GM21515 (cell line): ENCODE results near the gene NDC1.

ENCODE experiments used
- ATAC-seq: cut with Tn5 transposase; IDR thresholded peaks from one replicate; pipeline ENCODE4 v1.9.1; 2021; ENCODE audit not compliant: unreplicated experiment

Gene NDC1

DNA sequence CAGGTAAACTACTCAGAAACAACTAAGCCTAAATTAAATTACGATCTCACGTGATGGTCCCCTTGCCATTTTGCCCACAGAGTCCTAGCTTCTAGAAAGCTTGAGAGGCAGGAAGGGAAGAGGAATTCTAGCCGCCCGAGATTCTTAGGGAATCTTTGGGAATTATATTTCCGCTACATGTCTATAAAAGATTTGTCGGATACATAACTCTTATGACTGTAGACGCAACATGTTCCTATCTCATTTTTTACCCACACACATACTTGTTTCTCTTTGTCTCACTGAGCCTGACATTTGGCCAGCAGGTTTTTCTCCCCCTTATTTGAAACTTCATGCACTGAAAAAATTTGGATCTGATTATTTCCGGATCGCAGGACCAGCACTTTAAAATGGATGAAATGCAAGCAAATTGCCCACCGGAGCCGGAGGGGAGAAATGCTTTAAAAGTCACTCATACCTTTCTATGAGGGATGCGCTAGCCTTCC lies 104.6 kb downstream of the NDC1 start:
- no peak for ATAC-seq

GRCh38 chr1:53732912-53733317 lies 105.2 kb downstream of the NDC1 start:
- ATAC-seq, result no peak

DNA sequence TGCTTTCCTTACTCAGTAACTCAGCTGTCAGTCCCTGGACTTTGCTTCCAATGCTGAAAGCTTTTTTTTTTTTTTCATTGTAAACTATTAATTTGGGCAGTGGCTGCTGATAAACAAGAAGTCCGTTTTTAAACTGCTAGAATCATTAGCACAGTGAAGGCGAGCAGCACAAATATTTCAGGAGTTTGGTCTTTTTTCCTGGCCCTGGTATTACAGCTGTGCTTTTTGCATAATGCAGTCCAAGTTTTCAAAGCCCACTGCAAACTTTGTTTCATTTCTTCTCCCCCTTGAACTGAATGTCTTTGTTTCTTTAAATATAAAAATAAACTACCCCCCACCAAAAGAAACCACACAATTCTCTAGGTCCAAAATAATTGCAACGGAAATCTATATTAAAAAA lies 105.7 kb downstream of the NDC1 start:
- ATAC-seq, result no peak

- no peak for ATAC-seq
Measured at GRCh38 chr1:53731779-53732305, 106.3 kb downstream of the NDC1 start.

DNA sequence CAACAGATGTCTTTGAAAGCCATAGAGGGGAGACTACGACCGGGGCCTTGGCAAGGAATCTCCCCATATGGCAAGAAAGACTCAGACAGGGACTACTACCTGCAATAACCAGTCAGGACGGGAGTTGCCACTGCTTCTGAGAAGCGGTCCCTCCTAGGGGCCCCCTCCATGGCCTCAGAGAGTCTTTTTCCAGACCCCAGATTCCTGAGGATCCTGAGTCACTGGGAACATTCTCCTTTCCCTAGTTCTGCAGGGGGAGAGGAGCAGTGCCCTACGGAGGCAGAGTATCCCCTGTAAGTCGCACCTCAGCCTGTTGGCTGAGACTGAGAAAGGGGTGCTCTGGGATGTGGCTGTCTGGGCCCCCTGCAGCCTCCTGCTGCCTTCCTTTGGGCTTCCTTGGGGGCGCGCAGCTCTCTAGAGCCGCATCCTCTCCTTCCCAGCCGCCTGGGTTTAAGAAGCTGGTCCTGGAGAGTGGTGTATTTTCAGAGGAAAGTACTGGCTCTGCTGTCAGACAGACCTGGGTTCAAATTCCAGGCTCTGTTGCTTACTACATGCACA lies 107.0 kb downstream of the NDC1 start:
- ATAC-seq, result no peak

GRCh38 chr1:53730224-53730865 lies 107.8 kb downstream of the NDC1 start:
- ATAC-seq, result no peak

DNA sequence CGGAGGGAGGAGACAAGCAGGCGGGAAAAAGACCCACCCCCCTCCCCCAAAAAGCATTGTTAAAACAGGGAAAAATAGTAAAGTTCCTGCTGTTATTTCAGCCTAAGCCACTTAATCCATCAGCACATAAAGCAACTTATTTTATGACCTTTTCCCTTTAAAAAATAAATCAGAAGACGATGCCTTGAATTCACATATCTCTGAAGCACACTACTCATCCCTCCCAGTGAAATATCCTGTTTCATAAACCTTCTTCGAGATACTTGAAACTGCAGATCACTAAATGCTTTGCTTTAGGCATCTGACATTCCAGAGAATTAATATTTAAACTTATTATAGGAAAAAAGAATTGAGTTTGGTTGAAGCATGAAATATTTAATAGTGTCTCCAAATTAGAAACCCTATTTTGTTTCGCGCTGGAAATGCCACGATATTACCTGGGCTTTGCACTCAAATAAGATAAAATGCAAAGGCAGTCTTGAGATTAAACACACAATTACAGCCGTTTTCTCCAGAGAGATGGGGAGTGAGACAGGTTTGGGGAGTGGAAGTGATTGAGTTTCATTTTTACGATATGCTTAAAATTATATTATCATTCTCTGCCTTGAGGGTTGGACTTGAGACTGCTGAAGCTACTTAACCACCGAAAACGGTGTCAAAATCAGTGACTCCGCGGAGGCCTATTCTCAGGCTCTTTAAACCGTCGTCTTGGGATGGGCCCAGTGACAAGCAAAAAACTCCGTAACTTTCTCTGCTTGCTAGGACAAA lies 108.5 kb downstream of the NDC1 start:
- no peak for ATAC-seq

DNA sequence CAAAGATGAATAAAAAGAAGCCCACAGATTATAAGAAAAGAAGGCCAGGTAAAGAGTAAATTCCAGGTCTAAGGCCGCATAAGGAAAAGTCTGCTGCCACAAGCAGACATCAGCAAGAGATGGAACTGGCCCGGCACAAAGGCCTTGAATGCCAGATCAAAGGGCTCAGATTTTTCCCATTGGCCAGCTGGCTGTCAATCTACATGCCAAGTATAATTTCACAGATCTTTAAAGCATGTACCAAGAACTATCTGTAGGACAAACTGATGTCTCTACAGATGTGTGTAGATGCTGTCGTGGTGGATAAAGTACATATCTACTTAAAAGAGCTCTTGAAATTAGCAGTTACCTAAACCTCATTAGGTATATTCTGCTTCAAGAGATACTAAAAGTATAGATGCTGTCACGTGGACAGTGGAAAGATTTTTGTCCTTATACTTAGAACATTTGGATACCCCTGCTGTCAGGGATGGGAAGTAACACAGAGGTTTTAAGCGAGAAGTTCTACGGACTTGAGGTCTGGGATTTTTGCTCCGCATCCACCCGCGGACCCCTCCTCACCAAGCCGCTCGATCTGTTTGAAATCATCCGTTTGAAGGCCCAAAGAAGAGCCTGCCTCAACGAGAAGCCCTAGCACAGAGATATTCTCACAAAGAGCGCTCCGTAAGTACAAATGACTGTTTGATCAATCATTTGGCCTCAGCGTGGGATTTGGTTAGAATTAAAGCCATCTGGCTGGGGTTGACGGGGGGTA lies 109.2 kb downstream of the NDC1 start:
- ATAC-seq, result no peak

- ATAC-seq, result no peak
Measured at GRCh38 chr1:53728196-53728595, 109.9 kb downstream of the NDC1 start.

DNA sequence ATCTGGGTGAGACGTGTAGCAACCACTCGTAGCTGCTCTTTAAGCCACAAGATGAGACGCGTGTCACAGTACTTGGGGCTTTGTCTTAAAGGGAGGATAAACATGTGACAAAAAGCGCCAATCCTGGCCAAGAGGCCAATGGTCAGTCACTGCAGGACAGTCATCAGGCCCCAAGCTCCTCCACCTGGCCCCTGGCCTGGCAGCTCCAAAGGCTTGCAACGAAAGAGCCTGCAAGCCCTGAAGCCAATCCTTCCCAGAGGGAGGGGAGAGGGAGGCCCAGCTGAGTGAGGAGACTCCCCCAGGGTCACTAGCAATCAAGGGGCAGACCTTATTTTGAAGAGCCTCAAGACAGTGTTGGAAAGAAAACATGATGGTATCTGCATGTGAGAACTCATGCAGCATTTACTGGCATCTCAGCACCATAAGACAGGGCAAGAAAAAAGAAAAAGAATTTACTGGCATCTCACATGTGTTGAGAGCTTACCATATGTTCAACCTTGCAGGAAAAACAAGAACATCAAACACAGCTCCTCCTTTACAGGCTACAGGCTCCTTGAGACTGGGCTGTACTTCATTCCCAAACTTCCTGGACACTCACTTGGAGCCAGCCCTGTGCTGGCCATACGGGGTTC lies 110.5 kb downstream of the NDC1 start:
- no peak for ATAC-seq

- no peak for ATAC-seq
Measured at GRCh38 chr1:53726009-53726600, 112.0 kb downstream of the NDC1 start.

GRCh38 chr1:53725238-53725689 lies 112.8 kb downstream of the NDC1 start:
- ATAC-seq, result no peak

DNA sequence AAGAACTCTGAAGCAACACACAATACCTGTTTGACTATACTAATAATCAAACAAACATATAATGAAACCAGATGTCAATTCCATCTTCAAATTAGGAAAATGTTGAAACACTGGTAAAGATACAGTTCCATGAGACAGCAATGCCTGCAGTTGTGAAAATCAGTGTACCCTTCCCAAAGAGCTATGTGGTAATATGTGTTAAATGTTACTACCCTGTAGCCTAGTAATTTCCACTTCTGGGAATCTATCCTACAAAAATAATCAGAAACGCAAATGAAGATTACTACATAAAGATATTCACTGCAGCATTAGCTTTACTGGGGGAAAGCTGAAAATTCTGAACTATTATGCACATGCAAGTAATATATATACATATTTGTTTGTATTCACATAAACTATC lies 116.1 kb downstream of the NDC1 start:
- ATAC-seq, result no peak

DNA sequence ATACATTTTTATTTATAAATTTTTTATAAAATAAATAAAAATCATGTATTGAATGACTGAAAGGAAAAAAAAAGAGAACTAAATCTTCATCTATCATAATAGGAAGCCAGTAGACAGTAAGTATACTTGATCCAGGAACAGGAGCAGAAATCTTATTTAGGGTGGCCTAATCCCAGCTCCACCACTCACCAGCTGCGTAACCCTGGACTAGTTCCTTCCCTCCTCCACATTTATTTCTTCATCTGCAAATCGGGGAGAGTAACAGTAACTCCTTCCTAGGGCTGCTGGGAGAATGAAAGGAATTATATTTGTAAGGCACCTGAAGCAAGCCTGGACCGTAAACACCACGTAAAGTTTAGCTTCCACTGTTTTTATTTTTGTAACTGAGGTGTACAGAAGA lies 117.0 kb downstream of the NDC1 start:
- no peak for ATAC-seq

GRCh38 chr1:53719469-53719868 lies 118.6 kb downstream of the NDC1 start:
- no peak for ATAC-seq

GRCh38 chr1:53718443-53718842 lies 119.7 kb downstream of the NDC1 start:
- ATAC-seq, result no peak

DNA sequence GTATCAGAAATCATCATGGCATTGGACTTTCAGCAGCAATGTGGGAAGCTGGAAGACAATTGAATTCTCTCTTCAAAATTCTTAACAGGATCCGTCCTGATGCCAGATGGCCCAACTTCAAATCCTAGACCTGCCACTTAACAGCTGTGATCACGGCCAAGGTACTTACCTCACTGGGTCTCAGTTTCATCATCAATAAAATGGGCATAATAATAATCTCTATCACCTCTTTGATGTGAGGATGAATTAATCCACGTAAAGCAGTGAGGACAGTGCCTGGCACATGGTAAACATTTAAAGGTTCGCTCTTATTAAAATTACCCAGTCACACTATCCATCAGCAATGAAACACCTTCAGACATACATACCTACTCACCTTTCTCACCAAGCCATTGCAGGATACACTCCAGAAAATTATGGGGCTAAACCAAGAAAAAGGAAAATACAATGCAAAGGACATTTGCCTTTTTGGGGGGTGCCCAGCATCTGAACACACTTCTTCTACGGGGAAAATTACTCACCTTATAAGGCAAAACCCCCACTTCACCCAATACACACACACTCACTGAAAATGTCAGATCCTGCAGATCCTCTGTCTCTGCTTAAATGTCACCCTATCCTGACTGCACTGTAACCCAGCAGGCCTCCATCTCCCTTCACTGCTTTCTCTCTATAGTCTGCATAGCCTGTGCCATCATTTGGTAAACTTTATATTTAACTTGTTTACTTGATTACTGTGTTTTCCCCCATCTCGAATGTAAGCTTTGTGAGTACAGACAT lies 120.9 kb downstream of the NDC1 start:
- ATAC-seq, result no peak

DNA sequence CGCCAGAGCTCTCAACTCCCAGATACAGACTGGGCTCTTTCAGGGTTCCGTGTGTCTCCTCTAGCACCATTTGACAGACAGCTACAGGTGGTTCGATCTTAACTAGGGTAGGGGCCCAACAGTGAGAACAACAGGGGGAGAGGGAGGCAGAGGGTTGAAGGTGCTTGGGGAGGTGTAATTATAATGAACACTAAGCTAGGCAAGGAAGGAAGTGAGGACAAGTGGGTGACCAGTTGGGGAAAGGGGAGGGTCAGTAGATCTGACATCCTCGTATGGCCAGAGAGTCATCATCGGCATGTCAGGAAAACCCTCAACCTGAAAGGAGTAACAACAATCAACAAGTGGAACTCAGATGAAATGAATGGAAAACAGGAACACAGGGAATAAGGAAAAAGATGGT lies 121.9 kb downstream of the NDC1 start:
- no peak for ATAC-seq

- no peak for ATAC-seq
Measured at GRCh38 chr1:53715478-53715877, 122.6 kb downstream of the NDC1 start.
